ENCODE measurements around the gene CHRM1. TPM values are rescaled to one million over a fixed set of nuclear protein-coding genes. Genes with fewer than 3 reads are reported as not detected.

CHRM1 gene
- total RNA-seq, 2 experiments from 2014 or later = not detected

- CTCF ChIA-PET = interaction anchor here (0.9 to 1.8 kb wide), 2 partner anchors 108 to 111 kb away, joined by 3 to 8 read pairs; no protein-coding TSS in a partner anchor
- H3K4me3 Mint-ChIP-seq = no peak overlapping the region
- no peak overlapping the region for H3K27ac Mint-ChIP-seq
- intact Hi-C loops (cut with DNase I, micrococcal nuclease) = no loop called here
- no peak for ATAC-seq
- DNase-seq = no peak
- H3K36me3 Mint-ChIP-seq (ENCODE audit: low read depth) = no peaks in the 10 kb centered on the region
- POLR2A ChIA-PET = no interaction called here
- H3K4me1 Mint-ChIP-seq = no peaks in the 10 kb centered on the region
- no peaks in the 10 kb centered on the region for H3K27me3 Mint-ChIP-seq
- H3K9me3 Mint-ChIP-seq (ENCODE audit: low read depth) = no peaks in the 10 kb centered on the region
Measured at GRCh38 chr11:62912268-62912667, 8.9 kb downstream of the CHRM1 start.

DNA sequence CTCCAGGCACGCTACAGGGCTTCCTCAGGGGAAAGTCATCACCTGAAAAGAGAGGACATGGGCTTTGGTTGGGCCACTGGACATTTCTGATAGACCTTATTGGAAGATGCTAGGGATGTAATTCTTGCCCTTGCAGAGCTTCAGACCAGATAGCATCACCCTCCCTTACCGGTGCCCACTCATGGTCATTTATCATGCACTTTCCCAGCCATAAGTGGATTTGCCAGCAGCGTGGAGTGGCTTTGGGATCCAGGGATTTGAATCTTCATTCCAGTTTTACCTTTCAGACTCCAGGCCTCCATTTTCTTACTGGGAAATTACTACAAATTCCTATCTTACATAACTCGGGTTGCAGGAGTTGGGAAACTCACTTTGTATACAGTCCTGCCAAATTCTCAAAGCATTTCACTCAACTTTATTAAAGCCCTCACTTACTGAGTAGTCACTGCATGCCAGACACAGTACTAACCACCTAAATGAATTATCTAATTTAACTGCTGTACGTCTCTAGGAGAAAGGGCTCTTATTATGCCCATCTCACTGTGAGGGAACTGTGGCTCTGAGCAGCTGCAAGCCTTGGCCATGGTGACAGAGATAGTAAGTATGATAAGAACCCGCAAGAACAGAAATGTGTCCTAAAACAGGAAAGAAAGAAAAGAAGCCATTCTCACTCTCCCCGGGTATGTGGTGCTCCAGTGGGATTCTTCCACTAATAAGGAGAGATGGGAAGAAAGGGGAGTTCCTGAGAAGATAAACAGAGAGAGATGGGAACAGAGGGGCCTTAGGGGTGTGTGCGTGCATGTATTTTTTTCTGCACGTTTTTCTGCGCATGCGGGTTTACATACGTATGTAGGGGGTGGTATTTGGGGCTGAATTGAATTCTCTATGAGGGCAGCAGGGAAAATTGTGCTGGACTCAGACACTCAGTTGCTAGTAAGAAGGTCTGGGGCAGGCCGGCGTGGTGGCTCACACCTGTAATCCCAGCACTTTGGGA lies 9.7 kb downstream of the CHRM1 start:
- no peak overlapping the region for H3K27ac Mint-ChIP-seq
- intact Hi-C loops (cut with DNase I, micrococcal nuclease) = no loop called here
- ChIA-PET POLR2A (no interaction called here), CTCF (interaction anchor here (0.6 to 1.8 kb wide), 4 partner anchors 33 to 112 kb away, joined by 3 to 8 read pairs (median 4); no protein-coding TSS in a partner anchor)
- H3K36me3 Mint-ChIP-seq (ENCODE audit: low read depth) = no peaks in the 10 kb centered on the region
- DNase-seq (no peak), ATAC-seq (no peak)
- H3K4me1 Mint-ChIP-seq = no peaks in the 10 kb centered on the region
- no peak overlapping the region for H3K4me3 Mint-ChIP-seq
- no peaks in the 10 kb centered on the region for H3K27me3 Mint-ChIP-seq
- no peaks in the 10 kb centered on the region for H3K9me3 Mint-ChIP-seq (ENCODE audit: low read depth)

- Mint-ChIP-seq H3K36me3 (ENCODE audit: low read depth) (no peaks in the 10 kb centered on the region), H3K4me1 (peaks cover under 1% of the 10 kb centered on the region), H3K27ac (no peak overlapping the region), H3K9me3 (ENCODE audit: low read depth) (no peaks in the 10 kb centered on the region), H3K27me3 (peaks cover under 1% of the 10 kb centered on the region), H3K4me3 (no peak overlapping the region)
- ChIA-PET CTCF (interaction anchor here (0.6 to 2.1 kb wide), 10 partner anchors 13 to 116 kb away, joined by 3 to 6 read pairs (median 3); partner anchors contain the start of gene SLC3A2), POLR2A (no interaction called here)
- DNase-seq (no peak), ATAC-seq (no peak)
- intact Hi-C loops (cut with DNase I, micrococcal nuclease) = no loop called here
Measured at GRCh38 chr11:62910141-62910882, 10.9 kb downstream of the CHRM1 start.

GRCh38 chr11:62909107-62909894 lies 11.9 kb downstream of the CHRM1 start:
- ChIA-PET POLR2A (interaction anchor here (0.6 kb wide), 1 partner anchor 177 kb away, joined by 4 read pairs; no protein-coding TSS in a partner anchor), CTCF (interaction anchor here (0.6 to 2.1 kb wide), 9 partner anchors 28 to 304 kb away, joined by 3 to 8 read pairs (median 4); partner anchors contain the start of gene SLC3A2)
- intact Hi-C loops (cut with DNase I, micrococcal nuclease) = loop anchor here in 1 of 2 experiments (5.0 kb wide), 1 partner anchor 303 kb away; no protein-coding TSS in a partner anchor
- H3K36me3 Mint-ChIP-seq (ENCODE audit: low read depth) = no peaks in the 10 kb centered on the region
- H3K27ac Mint-ChIP-seq = no peak overlapping the region
- peaks cover 3% of the 10 kb centered on the region for H3K4me1 Mint-ChIP-seq
- H3K27me3 Mint-ChIP-seq = peaks cover 4% of the 10 kb centered on the region
- peak; percentile 56 for DNase-seq
- peak; percentile 61 for ATAC-seq
- no peaks in the 10 kb centered on the region for H3K9me3 Mint-ChIP-seq (ENCODE audit: low read depth)
- H3K4me3 Mint-ChIP-seq = no peak overlapping the region

GRCh38 chr11:62908468-62909072 lies 12.6 kb downstream of the CHRM1 start:
- Mint-ChIP-seq H3K36me3 (ENCODE audit: low read depth) (no peaks in the 10 kb centered on the region), H3K9me3 (ENCODE audit: low read depth) (no peaks in the 10 kb centered on the region), H3K4me1 (peaks cover 3% of the 10 kb centered on the region), H3K27ac (no peak overlapping the region), H3K27me3 (peaks cover 8% of the 10 kb centered on the region), H3K4me3 (no peak overlapping the region)
- intact Hi-C loops (cut with DNase I, micrococcal nuclease) = loop anchor here in 1 of 2 experiments (5.0 kb wide), 1 partner anchor 304 kb away; no protein-coding TSS in a partner anchor
- no peak for DNase-seq
- no peak for ATAC-seq
- ChIA-PET POLR2A (interaction anchor here (0.6 kb wide), 1 partner anchor 176 kb away, joined by 4 read pairs; no protein-coding TSS in a partner anchor), CTCF (interaction anchor here (0.6 to 7.3 kb wide), 7 partner anchors 33 to 305 kb away, joined by 3 to 283 read pairs (median 5); no protein-coding TSS in a partner anchor)

GRCh38 chr11:62905927-62906531 lies 15.1 kb downstream of the CHRM1 start:
- no peak overlapping the region for H3K4me3 Mint-ChIP-seq
- H3K4me1 Mint-ChIP-seq = peaks cover 22% of the 10 kb centered on the region
- no peaks in the 10 kb centered on the region for H3K9me3 Mint-ChIP-seq (ENCODE audit: low read depth)
- intact Hi-C loops (cut with DNase I, micrococcal nuclease) = loop anchor here (1.0 to 5.0 kb wide), 8 partner anchors 17 to 306 kb away; no protein-coding TSS in a partner anchor
- ChIA-PET CTCF (interaction anchor here (0.6 to 7.3 kb wide), 65 partner anchors 9 to 1566 kb away, joined by 3 to 283 read pairs (median 4); partner anchors contain the start of gene CHRM1), POLR2A (interaction anchor here (1.1 to 1.2 kb wide), 2 partner anchors 16 to 118 kb away, joined by 3 to 6 read pairs; no protein-coding TSS in a partner anchor)
- peak; percentile 82 for ATAC-seq
- peaks cover 8% of the 10 kb centered on the region for H3K27me3 Mint-ChIP-seq
- peak; percentile 88 for DNase-seq
- H3K36me3 Mint-ChIP-seq (ENCODE audit: low read depth) = no peaks in the 10 kb centered on the region
- no peak overlapping the region for H3K27ac Mint-ChIP-seq

DNA sequence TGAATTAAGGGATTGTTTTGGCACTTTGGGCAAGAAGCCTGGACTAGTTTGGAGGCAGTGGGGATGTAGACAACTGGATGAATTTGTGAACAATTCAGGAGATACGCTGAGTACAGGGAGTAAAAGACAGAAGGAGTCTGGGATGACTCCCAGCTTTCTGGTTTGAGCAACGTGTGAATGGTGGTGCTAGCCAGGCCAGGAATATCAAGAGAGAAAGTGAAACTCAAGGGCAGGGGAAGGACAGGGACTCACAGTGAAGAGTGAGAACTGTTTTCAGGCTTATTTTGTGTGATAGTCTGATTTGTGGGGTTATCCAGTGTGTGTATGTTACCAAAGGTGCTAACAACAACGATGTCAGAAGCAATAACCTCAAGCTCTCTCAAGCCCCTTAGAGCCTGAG lies 15.9 kb downstream of the CHRM1 start:
- Mint-ChIP-seq H3K36me3 (ENCODE audit: low read depth) (no peaks in the 10 kb centered on the region), H3K27me3 (peaks cover 8% of the 10 kb centered on the region), H3K4me3 (no peak overlapping the region), H3K27ac (no peak overlapping the region), H3K4me1 (peaks cover 22% of the 10 kb centered on the region), H3K9me3 (ENCODE audit: low read depth) (no peaks in the 10 kb centered on the region)
- DNase-seq (no peak), ATAC-seq (no peak)
- ChIA-PET CTCF (interaction anchor here (0.6 to 7.3 kb wide), 53 partner anchors 8 to 1566 kb away, joined by 3 to 283 read pairs (median 4); partner anchors contain the start of gene CHRM1), POLR2A (interaction anchor here (1.1 to 1.2 kb wide), 2 partner anchors 16 to 118 kb away, joined by 3 to 6 read pairs; no protein-coding TSS in a partner anchor)
- intact Hi-C loops (cut with DNase I, micrococcal nuclease) = loop anchor here in 1 of 2 experiments (5.0 kb wide), 1 partner anchor 307 kb away; no protein-coding TSS in a partner anchor

DNA sequence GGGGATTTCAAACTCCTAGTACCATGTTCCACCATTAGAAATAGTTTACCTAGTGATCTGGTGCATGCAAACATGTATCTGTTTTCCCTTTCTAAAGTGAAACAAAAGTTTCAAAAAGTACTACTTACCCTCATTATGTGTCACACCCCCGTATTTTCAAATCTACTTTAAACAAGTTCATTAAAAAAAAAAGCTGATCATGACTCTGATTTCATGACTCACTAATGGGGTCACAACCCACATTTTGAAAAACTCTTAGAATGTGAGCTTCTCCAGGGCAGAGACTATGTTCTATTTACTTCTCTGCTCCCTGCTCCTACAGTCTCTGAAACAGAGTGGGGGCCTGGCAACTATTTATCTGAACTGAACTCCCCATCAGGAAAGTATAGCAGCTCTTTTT lies 18.2 kb downstream of the CHRM1 start:
- Mint-ChIP-seq H3K36me3 (ENCODE audit: low read depth) (no peaks in the 10 kb centered on the region), H3K4me3 (no peak overlapping the region), H3K27ac (no peak overlapping the region), H3K27me3 (peaks cover 14% of the 10 kb centered on the region), H3K9me3 (ENCODE audit: low read depth) (no peaks in the 10 kb centered on the region), H3K4me1 (peaks cover 22% of the 10 kb centered on the region)
- POLR2A ChIA-PET = interaction anchor here (0.5 to 1.3 kb wide), 4 partner anchors 21 to 292 kb away, joined by 3 to 9 read pairs (median 4); no protein-coding TSS in a partner anchor
- DNase-seq (no peak), ATAC-seq (peak; percentile 40)
- CTCF ChIA-PET = interaction anchor here (0.6 to 7.3 kb wide), 9 partner anchors 17 to 1990 kb away, joined by 3 to 283 read pairs (median 4); partner anchors contain the start of gene SLC3A2
- intact Hi-C loops (cut with DNase I, micrococcal nuclease) = no loop called here

- intact Hi-C loops (cut with DNase I, micrococcal nuclease) = no loop called here
- ATAC-seq (peak; percentile 84), DNase-seq (no peak)
- H3K4me1 Mint-ChIP-seq = peaks cover 17% of the 10 kb centered on the region
- H3K27ac Mint-ChIP-seq = no peak overlapping the region
- CTCF ChIA-PET = interaction anchor here (0.6 to 1.9 kb wide), 7 partner anchors 8 to 315 kb away, joined by 3 to 12 read pairs (median 3); no protein-coding TSS in a partner anchor
- H3K9me3 Mint-ChIP-seq (ENCODE audit: low read depth) = no peaks in the 10 kb centered on the region
- no peak overlapping the region for H3K4me3 Mint-ChIP-seq
- peaks cover 9% of the 10 kb centered on the region for H3K27me3 Mint-ChIP-seq
- no peaks in the 10 kb centered on the region for H3K36me3 Mint-ChIP-seq (ENCODE audit: low read depth)
- POLR2A ChIA-PET = interaction anchor here (0.6 kb wide), 2 partner anchors 46 to 349 kb away, joined by 3 read pairs; no protein-coding TSS in a partner anchor
Measured at GRCh38 chr11:62898027-62898426, 23.1 kb downstream of the CHRM1 start.

Data from activated CD4-positive, alpha-beta T cell treated with anti-CD3 and anti-CD28 coated beads for 36 hours (primary cell).